Loucy (cell line): ENCODE results near the gene NTPCR.

Experiments
- H2AFZ ChIP-seq: fragments of 200-600 bp; sonication (generic); 2 replicates; pipeline ENCODE4 v1.6.0; 2016; ENCODE audit warnings: antibody characterized with exemption, mild to moderate bottlenecking, low read length, moderate library complexity
- H3F3A ChIP-seq: fragments of 200-600 bp; 2 replicates; pipeline ENCODE4 v1.6.0; 2016; ENCODE audit warnings: antibody characterized with exemption, low read depth, mild to moderate bottlenecking
- H3K27me3 ChIP-seq: fragments of 200-600 bp; sonication (generic); 2 replicates; pipeline ENCODE4 v1.6.1; 2014; ENCODE audit warnings: low read length, mild to moderate bottlenecking; ENCODE audit not compliant: insufficient read depth, poor library complexity, severe bottlenecking
- H3K36me3 ChIP-seq: fragments of 200-600 bp; sonication (generic); 2 replicates; pipeline ENCODE4 v1.6.1; 2016; ENCODE audit warnings: low read length; ENCODE audit not compliant: insufficient read depth
- H3K4me1 ChIP-seq: fragments of 200-600 bp; sonication (generic); 2 replicates; pipeline ENCODE4 v1.5.1; 2014; ENCODE audit warnings: low read length, mild to moderate bottlenecking; ENCODE audit not compliant: insufficient read depth, poor library complexity, severe bottlenecking
- H3K4me2 ChIP-seq: fragments of 200-600 bp; sonication (generic); 2 replicates; pipeline ENCODE4 v1.6.0; 2014; ENCODE audit warnings: antibody characterized with exemption, low read length, low read depth, mild to moderate bottlenecking; ENCODE audit not compliant: poor library complexity, severe bottlenecking
- H3K4me3 ChIP-seq: fragments of 200-600 bp; sonication (generic); 2 replicates; pipeline ENCODE4 v1.5.1; 2014; ENCODE audit warnings: low read length, mild to moderate bottlenecking, mixed read lengths; ENCODE audit not compliant: poor library complexity, severe bottlenecking
- H3K79me2 ChIP-seq: fragments of 200-600 bp; sonication (generic); 2 replicates; pipeline ENCODE4 v1.6.1; 2014; ENCODE audit warnings: low read length; ENCODE audit not compliant: insufficient read depth
- H3K9ac ChIP-seq: fragments of 200-600 bp; sonication (generic); 2 replicates; pipeline ENCODE4 v1.6.0; 2014; ENCODE audit warnings: mild to moderate bottlenecking, low read depth, low read length, moderate library complexity; ENCODE audit not compliant: poor library complexity, severe bottlenecking
- H3K9me2 ChIP-seq: fragments of 200-600 bp; sonication (generic); replicated peaks from 2 replicates; pipeline ENCODE4 v1.6.1; 2016; ENCODE audit warnings: low read depth, low read length, mixed read lengths
- H3K9me3 ChIP-seq: fragments of 200-600 bp; sonication (generic); 2 replicates; pipeline ENCODE4 v1.6.1; 2014; ENCODE audit warnings: mild to moderate bottlenecking, antibody characterized with exemption, low read length, low read depth; ENCODE audit not compliant: insufficient read depth
- H4K20me1 ChIP-seq: fragments of 200-600 bp; sonication (generic); 2 replicates; pipeline ENCODE4 v1.6.0; 2014; ENCODE audit warnings: antibody characterized with exemption, low read length, mild to moderate bottlenecking; ENCODE audit not compliant: insufficient read depth, poor library complexity, severe bottlenecking
- CTCF ChIP-seq: fragments of 200-600 bp; sonication (generic); conservative IDR thresholded peaks from 2 replicates; pipeline ENCODE4 v1.5.1; 2014; ENCODE audit warnings: mild to moderate bottlenecking, antibody characterized with exemption, low read length
- EZH2phosphoT487 ChIP-seq: fragments of 200-600 bp; IDR thresholded peaks from 2 replicates; pipeline ENCODE4 v1.6.1; 2018; ENCODE audit warnings: antibody characterized with exemption, mild to moderate bottlenecking, moderate library complexity, borderline replicate concordance

The NTPCR gene

GRCh38 chr1:232995189-232995588 is 44.8 kb downstream of the NTPCR start:
- H3K4me3 ChIP-seq: no peak overlapping the region
- H3K79me2 ChIP-seq: no peaks in the 10 kb centered on the region
- no peaks in the 10 kb centered on the region for H3F3A ChIP-seq
- H3K27me3 ChIP-seq: no peaks in the 10 kb centered on the region
- H2AFZ ChIP-seq: no peak overlapping the region
- H3K4me2 ChIP-seq: no peak overlapping the region
- peaks cover 51% of the 10 kb centered on the region for H3K36me3 ChIP-seq
- TF ChIP-seq EZH2phosphoT487 (no peak), CTCF (no peak)
- H4K20me1 ChIP-seq: no peaks in the 10 kb centered on the region
- H3K9me2 ChIP-seq: no peaks in the 10 kb centered on the region
- peaks cover 10% of the 10 kb centered on the region for H3K4me1 ChIP-seq
- H3K9me3 ChIP-seq: peaks cover 9% of the 10 kb centered on the region; the same call in 1 of the 2 replicates
- no peak overlapping the region for H3K9ac ChIP-seq

GRCh38 chr1:232996143-232996542 is 45.7 kb downstream of the NTPCR start:
- peaks cover 59% of the 10 kb centered on the region for H3K36me3 ChIP-seq
- H3K9me3 ChIP-seq: peaks cover 9% of the 10 kb centered on the region; the same call in 1 of the 2 replicates

GRCh38 chr1:232998138-232998537 is 47.7 kb downstream of the NTPCR start:
- H3K9me3 ChIP-seq: peaks cover 9% of the 10 kb centered on the region; the same call in 1 of the 2 replicates
- H3F3A ChIP-seq: no peaks in the 10 kb centered on the region

More at GRCh38 chr1:232996143-232996542, 45.7 kb downstream of the NTPCR start:
- no peaks in the 10 kb centered on the region for H3K9me2 ChIP-seq
- H3F3A ChIP-seq: no peaks in the 10 kb centered on the region
- no peak overlapping the region for H3K4me3 ChIP-seq
- no peaks in the 10 kb centered on the region for H3K79me2 ChIP-seq
- H3K27me3 ChIP-seq: no peaks in the 10 kb centered on the region
- no peaks in the 10 kb centered on the region for H4K20me1 ChIP-seq
- peaks cover 10% of the 10 kb centered on the region for H3K4me1 ChIP-seq
- TF ChIP-seq EZH2phosphoT487 (no peak), CTCF (no peak)
- no peak overlapping the region for H3K4me2 ChIP-seq
- H3K9ac ChIP-seq: no peak overlapping the region
- H2AFZ ChIP-seq: no peak overlapping the region

More at GRCh38 chr1:232998138-232998537, 47.7 kb downstream of the NTPCR start:
- H4K20me1 ChIP-seq: no peaks in the 10 kb centered on the region
- H3K4me2 ChIP-seq: no peak overlapping the region
- H3K4me1 ChIP-seq: peaks cover 10% of the 10 kb centered on the region
- H3K79me2 ChIP-seq: no peaks in the 10 kb centered on the region
- no peak overlapping the region for H3K9ac ChIP-seq
- H3K9me2 ChIP-seq: no peaks in the 10 kb centered on the region
- H2AFZ ChIP-seq: no peak overlapping the region
- H3K36me3 ChIP-seq: peaks cover 53% of the 10 kb centered on the region
- TF ChIP-seq CTCF (no peak), EZH2phosphoT487 (no peak)
- H3K4me3 ChIP-seq: no peak overlapping the region
- H3K27me3 ChIP-seq: no peaks in the 10 kb centered on the region
